Lower leg skin (tissue), 3 donors: Measurements from ENCODE around the gene TSBP1.

Source experiments
- POLR2A ChIP-seq, 2 donors: fragments of 450-650 bp; IDR thresholded peaks; one replicate each; pipeline ENCODE4 v1.6.1; 2016 to 2017; ENCODE audit warnings: antibody characterized with exemption in 2 of 2, mild to moderate bottlenecking in 1 of 2, moderate library complexity in 1 of 2
- TF ChIP-seq, protein P1 (sequence below), 3 donors: fragments of 450-650 bp; IDR thresholded peaks; one replicate each; pipeline ENCODE4 v1.5.1; 2016; ENCODE audit warnings: antibody characterized with exemption in 3 of 3, mild to moderate bottlenecking in 3 of 3, moderate library complexity in 2 of 3

- TF ChIP-seq, protein P1, sequence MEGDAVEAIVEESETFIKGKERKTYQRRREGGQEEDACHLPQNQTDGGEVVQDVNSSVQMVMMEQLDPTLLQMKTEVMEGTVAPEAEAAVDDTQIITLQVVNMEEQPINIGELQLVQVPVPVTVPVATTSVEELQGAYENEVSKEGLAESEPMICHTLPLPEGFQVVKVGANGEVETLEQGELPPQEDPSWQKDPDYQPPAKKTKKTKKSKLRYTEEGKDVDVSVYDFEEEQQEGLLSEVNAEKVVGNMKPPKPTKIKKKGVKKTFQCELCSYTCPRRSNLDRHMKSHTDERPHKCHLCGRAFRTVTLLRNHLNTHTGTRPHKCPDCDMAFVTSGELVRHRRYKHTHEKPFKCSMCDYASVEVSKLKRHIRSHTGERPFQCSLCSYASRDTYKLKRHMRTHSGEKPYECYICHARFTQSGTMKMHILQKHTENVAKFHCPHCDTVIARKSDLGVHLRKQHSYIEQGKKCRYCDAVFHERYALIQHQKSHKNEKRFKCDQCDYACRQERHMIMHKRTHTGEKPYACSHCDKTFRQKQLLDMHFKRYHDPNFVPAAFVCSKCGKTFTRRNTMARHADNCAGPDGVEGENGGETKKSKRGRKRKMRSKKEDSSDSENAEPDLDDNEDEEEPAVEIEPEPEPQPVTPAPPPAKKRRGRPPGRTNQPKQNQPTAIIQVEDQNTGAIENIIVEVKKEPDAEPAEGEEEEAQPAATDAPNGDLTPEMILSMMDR (IDR thresholded peaks at IDR 0.05), result peak in 2 of 3 donors; percentile 69 to 92
- no peak for TF ChIP-seq POLR2A (IDR thresholded peaks at IDR 0.05)
Measured at GRCh38 chr6:32415521-32416019, 43.9 kb upstream of the TSBP1 start.
